HEK293T (cell line): ENCODE data around the gene ECE2.
A peak's percentile ranks its signal among the peaks of the same experiment; 100 is the strongest.

ENCODE experiments used
- CTCF ChIA-PET: fragments of 350-600 bp; formaldehyde crosslinking; extraction: SDS; loops from one replicate; lab custom pipeline; 2021; ENCODE audit warnings: antibody characterized with exemption, inconsistent platforms; lab: Yijun Ruan, JAX
- POLR2A ChIA-PET: fragments of 350-600 bp; formaldehyde crosslinking; extraction: SDS; loops from one replicate; lab custom pipeline; 2020; ENCODE audit warnings: antibody characterized with exemption, inconsistent platforms; lab: Yijun Ruan, JAX
- DNase-seq: peaks from one replicate; pipeline ENCODE4 v3.0.0; 2012; ENCODE audit warnings: mixed read lengths; ENCODE audit errors: extremely low spot score
- ARNT ChIP-seq: fragments of 450-650 bp; IDR thresholded peaks from 2 replicates; pipeline ENCODE4 v1.6.1; 2017; ENCODE audit warnings: mild to moderate bottlenecking
- BHLHE40 ChIP-seq: fragments of 450-650 bp; IDR thresholded peaks from 2 replicates; pipeline ENCODE4 v1.6.1; 2016; ENCODE audit warnings: mild to moderate bottlenecking, moderate library complexity, borderline replicate concordance
- CTBP1 ChIP-seq: fragments of 450-650 bp; IDR thresholded peaks from 2 replicates; pipeline ENCODE4 v1.6.1; 2016; ENCODE audit warnings: borderline replicate concordance
- ELF4 ChIP-seq: fragments of 450-650 bp; IDR thresholded peaks from 2 replicates; pipeline ENCODE4 v1.6.1; 2017; ENCODE audit warnings: antibody characterized with exemption
- FOXA1 ChIP-seq: fragments of 450-650 bp; IDR thresholded peaks from 2 replicates; pipeline ENCODE4 v1.6.1; 2016; ENCODE audit warnings: mild to moderate bottlenecking
- FOXK2 ChIP-seq: fragments of 450-650 bp; IDR thresholded peaks from 2 replicates; pipeline ENCODE4 v1.6.1; 2016; ENCODE audit warnings: mild to moderate bottlenecking
- FOXM1 ChIP-seq: fragments of 450-650 bp; IDR thresholded peaks from 2 replicates; pipeline ENCODE4 v1.6.1; 2017; ENCODE audit warnings: mild to moderate bottlenecking, borderline replicate concordance
- HDGF ChIP-seq: fragments of 450-650 bp; IDR thresholded peaks from 2 replicates; pipeline ENCODE4 v1.6.1; 2017; ENCODE audit warnings: antibody characterized with exemption, borderline replicate concordance
- L3MBTL2 ChIP-seq: fragments of 450-650 bp; conservative IDR thresholded peaks from 2 replicates; pipeline ENCODE4 v1.6.1; 2016; ENCODE audit warnings: mild to moderate bottlenecking
- LEF1 ChIP-seq: fragments of 450-650 bp; IDR thresholded peaks from 2 replicates; pipeline ENCODE4 v1.6.1; 2017; ENCODE audit warnings: mild to moderate bottlenecking, borderline replicate concordance
- NFRKB ChIP-seq: fragments of 450-650 bp; IDR thresholded peaks from 2 replicates; pipeline ENCODE4 v1.6.1; 2016; ENCODE audit warnings: mild to moderate bottlenecking, moderate library complexity
- PKNOX1 ChIP-seq: fragments of 450-650 bp; IDR thresholded peaks from 2 replicates; pipeline ENCODE4 v1.6.1; 2016
- SP1 ChIP-seq: fragments of 450-650 bp; IDR thresholded peaks from 2 replicates; pipeline ENCODE4 v1.6.1; 2017
- SUZ12 ChIP-seq: fragments of 450-650 bp; IDR thresholded peaks from 2 replicates; pipeline ENCODE4 v1.6.1; 2016; ENCODE audit warnings: mild to moderate bottlenecking
- TARDBP ChIP-seq: fragments of 450-650 bp; IDR thresholded peaks from 2 replicates; pipeline ENCODE4 v1.6.1; 2016
- ZNF384 ChIP-seq: fragments of 450-650 bp; IDR thresholded peaks from 2 replicates; pipeline ENCODE4 v1.6.1; 2016

Gene ECE2

GRCh38 chr3:184272269-184272668 is 3.6 kb upstream of the ECE2 start:
- CTCF ChIA-PET: no interaction called here
- POLR2A ChIA-PET: no interaction called here

GRCh38 chr3:184275381-184275701 is 481 bp upstream of the ECE2 start:
- TF ChIP-seq LEF1: no peak
- no peak for TF ChIP-seq TARDBP
- no peak for TF ChIP-seq FOXA1
- no peak for TF ChIP-seq NFRKB
- no peak for TF ChIP-seq PKNOX1
- TF ChIP-seq SP1: no peak
- TF ChIP-seq ZNF384: no peak
- no peak for TF ChIP-seq ELF4
- no peak for TF ChIP-seq FOXM1
- TF ChIP-seq SUZ12: no peak
- no peak for TF ChIP-seq FOXK2
- TF ChIP-seq BHLHE40: no peak
- no peak for TF ChIP-seq CTBP1
- ChIA-PET CTCF (no interaction called here), POLR2A (no interaction called here)
- no peak for DNase-seq

More at GRCh38 chr3:184272269-184272668, 3.6 kb upstream of the ECE2 start:
- DNase-seq: no peak
- TF ChIP-seq SUZ12: no peak
- no peak for TF ChIP-seq FOXA1
- TF ChIP-seq L3MBTL2: no peak
- TF ChIP-seq PKNOX1: no peak

- ChIA-PET CTCF (no interaction called here), POLR2A (no interaction called here)
- TF ChIP-seq FOXA1: no peak
- TF ChIP-seq HDGF: no peak
- no peak for TF ChIP-seq L3MBTL2
- TF ChIP-seq FOXM1: no peak
- TF ChIP-seq PKNOX1: no peak
- no peak for TF ChIP-seq ZNF384
- no peak for TF ChIP-seq ELF4
- TF ChIP-seq NFRKB: no peak
- TF ChIP-seq FOXK2: no peak
- no peak for TF ChIP-seq TARDBP
- TF ChIP-seq LEF1: no peak
- TF ChIP-seq SP1: no peak
- TF ChIP-seq CTBP1: no peak
- no peak for TF ChIP-seq ARNT
- TF ChIP-seq BHLHE40: no peak
- DNase-seq: no peak
These were observed 1.5 kb downstream of the ECE2 start for GRCh38 chr3:184277366-184277765.

DNA sequence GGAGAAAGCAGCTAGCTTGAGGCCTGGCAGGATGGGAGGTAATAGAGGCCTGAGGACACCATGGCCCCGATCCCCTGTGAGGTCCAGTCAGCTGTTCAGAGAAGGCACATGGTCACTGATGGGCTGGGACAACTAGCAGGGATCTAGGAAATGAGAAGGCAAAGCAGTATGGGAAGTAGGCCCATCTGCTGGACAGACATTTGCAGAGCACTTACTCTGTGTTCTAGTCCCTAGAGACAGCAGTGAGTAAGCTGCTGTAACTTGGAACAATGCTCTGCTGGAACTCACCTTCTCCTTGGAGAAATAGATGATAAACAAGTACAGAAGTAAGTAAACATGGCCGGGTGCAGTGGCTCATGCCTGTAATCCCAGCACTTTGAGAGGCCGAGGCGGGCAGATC is 7.1 kb downstream of the ECE2 start:
- ChIA-PET CTCF (no interaction called here), POLR2A (no interaction called here)
- DNase-seq: no peak
- TF ChIP-seq ARNT (no peak), SUZ12 (no peak), PKNOX1 (no peak), FOXK2 (no peak), FOXA1 (no peak), LEF1 (no peak), CTBP1 (no peak), BHLHE40 (no peak), ZNF384 (no peak), FOXM1 (no peak), TARDBP (no peak), SP1 (no peak), L3MBTL2 (no peak), HDGF (no peak), NFRKB (no peak), ELF4 (no peak)

DNA sequence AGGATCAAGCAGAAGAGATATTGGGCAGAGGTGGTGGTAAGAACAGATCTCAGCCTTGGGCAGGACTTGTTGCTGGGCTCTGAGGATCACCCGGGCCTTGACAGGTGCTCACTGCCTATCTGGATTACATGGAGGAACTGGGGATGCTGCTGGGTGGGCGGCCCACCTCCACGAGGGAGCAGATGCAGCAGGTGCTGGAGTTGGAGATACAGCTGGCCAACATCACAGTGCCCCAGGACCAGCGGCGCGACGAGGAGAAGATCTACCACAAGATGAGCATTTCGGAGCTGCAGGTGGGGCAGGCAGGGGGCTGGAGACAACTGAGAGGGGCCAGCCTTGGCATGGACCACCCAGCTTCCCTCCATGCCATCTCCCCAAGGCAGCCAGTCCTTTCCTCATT is 7.9 kb downstream of the ECE2 start:
- DNase-seq: no peak
- ChIA-PET POLR2A (no interaction called here), CTCF (no interaction called here)
- TF ChIP-seq L3MBTL2: no peak
- TF ChIP-seq LEF1: no peak
- TF ChIP-seq FOXA1: no peak
- TF ChIP-seq ELF4: no peak
- TF ChIP-seq SP1: no peak
- no peak for TF ChIP-seq FOXK2
- no peak for TF ChIP-seq ZNF384
- TF ChIP-seq CTBP1: no peak
- TF ChIP-seq HDGF: no peak

DNA sequence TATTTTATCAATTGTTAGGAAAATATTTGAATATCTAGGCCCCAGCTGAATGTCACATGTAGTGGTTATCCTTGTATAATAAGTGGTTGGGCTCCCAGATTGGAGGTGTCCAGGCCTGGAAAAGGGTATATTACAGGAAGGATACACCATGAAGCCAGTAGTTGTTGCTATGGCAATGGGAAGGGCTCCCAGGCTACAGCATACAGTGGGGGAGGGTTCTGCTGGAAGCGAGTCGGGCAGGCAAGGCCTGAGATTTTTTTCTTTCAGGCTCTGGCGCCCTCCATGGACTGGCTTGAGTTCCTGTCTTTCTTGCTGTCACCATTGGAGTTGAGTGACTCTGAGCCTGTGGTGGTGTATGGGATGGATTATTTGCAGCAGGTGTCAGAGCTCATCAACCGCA is 8.9 kb downstream of the ECE2 start:
- DNase-seq: peak; percentile 78
- ChIA-PET POLR2A (no interaction called here), CTCF (interaction anchor here (1.3 kb wide), 1 partner anchor 57 kb away, joined by 3 read pairs; no protein-coding TSS in a partner anchor)
- TF ChIP-seq PKNOX1 (peak; percentile 51; the same call in 1 of the 2 replicates), ELF4 (no peak)
